ENCODE measurements around the gene SDF2L1. TPM values are rescaled to one million over a fixed set of nuclear protein-coding genes. Genes with fewer than 3 reads are reported as not detected.
"Not testable (repeated sequence)": the region's sequence is repeated elsewhere in the genome, so short reads cannot be mapped to it uniquely, and the experiment has no call there.

SDF2L1 gene
- total RNA-seq (2021; fragmentation: NEBNext Ultra II Directional; extraction: Animal tissue kit (Norgen Biotek cat#: 25700)), result 10 to 100 TPM; 49.1 to 63.5 (median 55.6) TPM
- long read RNA-seq, transcript SDF2L1-201 (3 exons, 865 nt), result major isoform, 64 of 65 reads
- long read RNA-seq, partial matches to known transcripts, result 1 of 65 reads
- long read RNA-seq, other reads (novel, unspliced or antisense), result 0 of 65 reads

GRCh38 chr22:21641789-21642583, at the start of gene SDF2L1:
SDF2L1 (plus strand) TSS chr22:21642302; CDS start chr22:21642337, 35 bp downstream.
- peak; percentile 98 for DNase-seq
- H3K9me3 Mint-ChIP-seq, result no peaks in the 10 kb centered on the region
- H3K36me3 Mint-ChIP-seq (ENCODE audit: low read depth), result no peaks in the 10 kb centered on the region
- peak within 1 kb of the TSS; percentile 80 for H3K4me3 Mint-ChIP-seq
- no peaks in the 10 kb centered on the region; the same call in 1 of the 2 replicates for H3K27me3 Mint-ChIP-seq (ENCODE audit: insufficient read depth)
- H3K27ac Mint-ChIP-seq, result peak within 1 kb of the TSS; percentile 85
- peaks cover 30% of the 10 kb centered on the region for H3K4me1 Mint-ChIP-seq (ENCODE audit: low read depth)
- peak; percentile 63 for TF ChIP-seq CTCF (IDR thresholded peaks at IDR 0.05)

GRCh38 chr22:21592422-21592821, 49.7 kb upstream of the SDF2L1 start:
- Mint-ChIP-seq H3K9me3 (no peaks in the 10 kb centered on the region), H3K36me3 (ENCODE audit: low read depth) (peaks cover 41% of the 10 kb centered on the region), H3K4me1 (ENCODE audit: low read depth) (peaks cover 52% of the 10 kb centered on the region), H3K27me3 (ENCODE audit: insufficient read depth) (peaks cover 4% of the 10 kb centered on the region), H3K4me3 (no peak overlapping the region), H3K27ac (no peak overlapping the region; the same call in 1 of the 2 replicates)
- no peak for TF ChIP-seq CTCF (IDR thresholded peaks at IDR 0.05)
- DNase-seq, result no peak

GRCh38 chr22:21593406-21594232, 48.5 kb upstream of the SDF2L1 start:
- TF ChIP-seq CTCF (IDR thresholded peaks at IDR 0.05), result peak; percentile 70
- DNase-seq, result no peak
- H3K27ac Mint-ChIP-seq, result peak overlapping the region; percentile 40
- H3K4me3 Mint-ChIP-seq, result no peak overlapping the region
- H3K9me3 Mint-ChIP-seq, result no peaks in the 10 kb centered on the region
- peaks cover 38% of the 10 kb centered on the region for H3K36me3 Mint-ChIP-seq (ENCODE audit: low read depth)
- peaks cover 4% of the 10 kb centered on the region for H3K27me3 Mint-ChIP-seq (ENCODE audit: insufficient read depth)
- peaks cover 41% of the 10 kb centered on the region for H3K4me1 Mint-ChIP-seq (ENCODE audit: low read depth)

- no peak overlapping the region for H3K27ac Mint-ChIP-seq
- DNase-seq, result no peak
- H3K36me3 Mint-ChIP-seq (ENCODE audit: low read depth), result peaks cover 42% of the 10 kb centered on the region
- H3K4me3 Mint-ChIP-seq, result no peak overlapping the region
- peaks cover 4% of the 10 kb centered on the region for H3K27me3 Mint-ChIP-seq (ENCODE audit: insufficient read depth)
- peaks cover 46% of the 10 kb centered on the region for H3K4me1 Mint-ChIP-seq (ENCODE audit: low read depth)
- H3K9me3 Mint-ChIP-seq, result no peaks in the 10 kb centered on the region
- TF ChIP-seq CTCF (IDR thresholded peaks at IDR 0.05), result no peak
These were observed 47.1 kb upstream of the SDF2L1 start for GRCh38 chr22:21594865-21595452.

GRCh38 chr22:21596356-21597135, 45.6 kb upstream of the SDF2L1 start:
- not testable (repeated sequence) for H3K9me3 Mint-ChIP-seq; H3K4me3 Mint-ChIP-seq; DNase-seq; H3K27ac Mint-ChIP-seq; H3K27me3 Mint-ChIP-seq (ENCODE audit: insufficient read depth)
- H3K4me1 Mint-ChIP-seq (ENCODE audit: low read depth), result peaks cover 33% of the 10 kb centered on the region
- H3K36me3 Mint-ChIP-seq (ENCODE audit: low read depth), result peaks cover 42% of the 10 kb centered on the region
